GM13976 (cell line): Measurements from ENCODE around the gene ESM1.

Source experiments
- DNase-seq: peaks from one replicate; pipeline ENCODE4 v3.0.0; 2012; ENCODE audit warnings: low spot score
- in situ Hi-C: fragments of 300-500 bp; cut with MboI; formaldehyde crosslinking; loops from one replicate; pipeline ENCODE4 v1.12.0; 2022; ENCODE audit warnings: low sequenced_read_pairs, mixed read lengths, inconsistent platforms; ENCODE audit not compliant: unreplicated experiment
- TF ChIP-seq, protein P1 (sequence below): IDR thresholded peaks from 2 replicates; pipeline ENCODE4 v1.5.1; 2012; ENCODE audit warnings: borderline replicate concordance, mild to moderate bottlenecking; ENCODE audit not compliant: insufficient read depth; ENCODE audit errors: extremely low read depth, missing control alignments, control extremely low read depth

Gene ESM1

DNA sequence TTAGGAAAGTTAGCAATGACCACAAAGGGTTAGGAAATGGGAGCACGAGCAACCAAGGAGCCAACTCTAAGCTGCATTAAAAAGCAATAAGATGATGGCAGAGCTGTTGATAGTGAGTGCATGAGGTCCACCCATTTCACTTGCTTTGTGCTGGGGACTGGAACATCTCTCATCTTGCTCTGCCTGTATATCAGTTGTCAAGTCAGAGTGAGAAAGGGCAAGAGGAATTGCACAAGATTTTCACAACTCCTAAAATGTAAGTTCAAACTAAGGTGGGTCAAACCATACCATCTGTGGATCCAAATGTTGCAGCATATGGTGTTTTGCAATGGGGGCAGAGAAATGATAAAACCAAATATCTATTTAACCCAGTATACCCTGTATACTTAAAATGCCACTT, 2.8 kb upstream of the ESM1 start:
- TF ChIP-seq, protein P1, sequence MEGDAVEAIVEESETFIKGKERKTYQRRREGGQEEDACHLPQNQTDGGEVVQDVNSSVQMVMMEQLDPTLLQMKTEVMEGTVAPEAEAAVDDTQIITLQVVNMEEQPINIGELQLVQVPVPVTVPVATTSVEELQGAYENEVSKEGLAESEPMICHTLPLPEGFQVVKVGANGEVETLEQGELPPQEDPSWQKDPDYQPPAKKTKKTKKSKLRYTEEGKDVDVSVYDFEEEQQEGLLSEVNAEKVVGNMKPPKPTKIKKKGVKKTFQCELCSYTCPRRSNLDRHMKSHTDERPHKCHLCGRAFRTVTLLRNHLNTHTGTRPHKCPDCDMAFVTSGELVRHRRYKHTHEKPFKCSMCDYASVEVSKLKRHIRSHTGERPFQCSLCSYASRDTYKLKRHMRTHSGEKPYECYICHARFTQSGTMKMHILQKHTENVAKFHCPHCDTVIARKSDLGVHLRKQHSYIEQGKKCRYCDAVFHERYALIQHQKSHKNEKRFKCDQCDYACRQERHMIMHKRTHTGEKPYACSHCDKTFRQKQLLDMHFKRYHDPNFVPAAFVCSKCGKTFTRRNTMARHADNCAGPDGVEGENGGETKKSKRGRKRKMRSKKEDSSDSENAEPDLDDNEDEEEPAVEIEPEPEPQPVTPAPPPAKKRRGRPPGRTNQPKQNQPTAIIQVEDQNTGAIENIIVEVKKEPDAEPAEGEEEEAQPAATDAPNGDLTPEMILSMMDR: no peak
- no peak for DNase-seq
- in situ Hi-C loops: no loop called here

DNA sequence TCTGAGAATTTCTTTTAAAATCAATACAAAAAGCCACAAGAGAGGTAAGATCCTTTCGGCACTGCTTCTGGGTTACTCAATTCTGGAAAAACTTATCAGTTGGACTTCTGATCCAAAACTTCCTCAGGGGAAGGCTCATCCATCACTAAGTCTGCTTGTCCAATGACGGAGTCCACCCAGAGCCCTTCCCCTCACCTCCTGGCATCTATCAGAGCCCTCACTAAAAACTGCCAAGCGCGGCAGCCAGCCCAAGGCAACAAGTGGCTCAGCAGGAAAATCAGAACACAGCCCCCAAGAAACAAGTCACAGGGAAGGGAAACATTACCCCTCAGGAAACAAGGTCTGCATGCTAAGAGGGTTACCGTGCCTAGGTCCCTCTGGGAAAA, 869 bp upstream of the ESM1 start:
- TF ChIP-seq, protein P1: no peak
- DNase-seq: no peak
- in situ Hi-C loops: no loop called here

DNA sequence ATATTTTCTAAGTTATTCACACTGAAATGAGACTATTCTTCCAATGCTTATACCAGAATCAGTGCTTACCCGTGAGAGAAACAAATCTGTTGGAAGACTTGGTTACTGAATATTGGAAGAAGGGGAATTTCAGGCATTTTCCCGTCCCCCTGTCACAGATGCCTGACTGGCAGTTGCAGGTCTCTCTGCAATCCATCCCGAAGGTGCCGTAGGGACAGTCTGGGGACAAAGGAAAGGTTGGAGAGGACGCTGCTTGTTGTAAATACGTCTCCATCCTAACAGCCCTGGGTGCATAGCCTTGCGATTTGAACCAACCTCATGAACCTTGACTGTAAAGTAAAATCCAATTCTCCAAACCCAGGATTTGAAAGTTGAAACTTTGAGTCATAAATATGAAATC, 3.5 kb downstream of the ESM1 start:
- TF ChIP-seq, protein P1: no peak
- in situ Hi-C loops: no loop called here

DNA sequence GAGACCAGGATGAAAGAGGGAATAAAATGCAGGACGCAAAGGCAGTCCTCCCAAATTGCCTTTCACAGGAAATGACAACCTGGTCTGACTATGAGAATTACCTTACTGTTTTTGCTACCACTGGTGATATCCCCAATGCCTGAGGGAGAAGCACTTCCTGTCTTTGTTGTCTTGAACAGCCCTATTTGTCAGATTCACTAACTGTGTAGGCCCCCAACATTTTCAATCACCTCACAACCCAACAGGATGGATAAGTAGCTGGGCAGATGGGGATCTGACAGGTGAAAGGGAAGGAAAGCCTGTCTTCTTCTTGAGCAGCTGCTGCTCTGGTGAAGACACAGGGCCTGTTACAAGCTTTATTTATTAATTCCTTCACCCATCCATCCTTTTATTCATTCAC, 9.7 kb downstream of the ESM1 start:
- in situ Hi-C loops: no loop called here
- DNase-seq: no peak
- TF ChIP-seq, protein P1: no peak

More for the DNA sequence above, 3.5 kb downstream of the ESM1 start:
- no peak for DNase-seq

DNA sequence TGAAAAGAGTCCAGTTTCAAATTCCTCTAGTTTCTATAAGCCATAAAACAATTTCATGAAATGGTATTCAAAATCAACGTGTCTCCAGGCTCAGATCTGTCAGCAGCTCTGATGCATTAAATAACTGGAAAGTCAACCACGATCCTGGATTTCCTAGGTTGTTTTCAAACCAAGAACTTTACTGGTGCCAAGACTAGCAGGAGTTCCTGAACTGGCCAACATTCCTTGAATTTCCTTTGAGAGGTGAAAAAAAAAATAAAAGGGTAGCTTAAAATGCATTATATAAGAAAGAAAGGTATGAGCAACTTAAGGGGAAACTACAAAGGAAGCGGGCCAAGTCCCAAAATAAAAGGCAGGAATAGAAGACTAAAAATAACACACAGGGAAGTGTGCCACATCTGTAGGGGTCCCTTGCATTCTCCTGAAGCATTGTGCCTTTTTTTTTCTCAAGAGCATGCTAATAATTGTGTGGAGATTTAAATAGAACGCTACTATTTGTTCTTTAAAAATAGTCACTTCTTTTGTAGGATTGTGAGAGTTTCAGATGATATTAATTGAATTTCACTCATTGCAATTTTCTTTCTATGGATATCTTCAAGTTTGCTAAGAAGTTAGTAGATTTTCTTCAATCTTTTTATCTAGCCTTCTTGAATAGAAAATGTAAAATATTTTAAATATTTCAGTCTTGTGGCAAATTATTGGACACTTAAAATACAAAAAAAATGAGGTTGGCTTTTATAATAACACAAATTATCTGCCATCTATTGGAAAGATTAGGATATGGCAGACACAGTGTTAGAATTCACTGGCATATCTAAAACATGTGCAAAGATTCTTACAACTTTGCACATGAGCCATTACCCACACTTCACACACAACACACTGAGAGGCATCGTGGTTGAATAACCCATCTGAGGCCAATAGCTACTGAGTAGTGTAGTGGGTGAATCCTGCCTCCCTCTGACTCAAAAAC, 15.3 kb downstream of the ESM1 start:
- DNase-seq: no peak
- TF ChIP-seq, protein P1: no peak
- in situ Hi-C loops: no loop called here

DNA sequence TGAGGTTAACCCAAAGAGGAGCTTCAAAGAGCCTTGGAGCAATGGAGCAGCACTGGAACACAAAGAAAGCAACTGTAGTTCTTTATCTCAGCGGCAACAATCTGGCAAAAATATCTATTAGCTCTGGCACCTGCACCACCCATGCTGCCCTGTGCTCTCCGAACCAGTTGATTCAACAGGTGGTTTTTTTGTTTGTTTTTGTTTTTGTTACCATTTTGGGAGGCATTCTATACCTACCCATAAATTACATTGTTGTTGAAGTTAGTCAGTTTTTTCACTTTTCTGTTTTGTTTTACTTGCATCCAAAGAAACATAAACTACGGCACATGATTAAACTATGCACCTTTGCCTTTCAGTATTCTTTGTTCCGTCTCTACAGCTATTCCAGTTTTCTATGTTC, 16.2 kb downstream of the ESM1 start:
- no peak for DNase-seq
- TF ChIP-seq, protein P1: no peak
- in situ Hi-C loops: no loop called here
